ENCODE measurements around the gene KIF9.
"Not testable (repeated sequence)": the region's sequence is repeated elsewhere in the genome, so short reads cannot be mapped to it uniquely, and the experiment has no call there.

The KIF9 gene, protein sequence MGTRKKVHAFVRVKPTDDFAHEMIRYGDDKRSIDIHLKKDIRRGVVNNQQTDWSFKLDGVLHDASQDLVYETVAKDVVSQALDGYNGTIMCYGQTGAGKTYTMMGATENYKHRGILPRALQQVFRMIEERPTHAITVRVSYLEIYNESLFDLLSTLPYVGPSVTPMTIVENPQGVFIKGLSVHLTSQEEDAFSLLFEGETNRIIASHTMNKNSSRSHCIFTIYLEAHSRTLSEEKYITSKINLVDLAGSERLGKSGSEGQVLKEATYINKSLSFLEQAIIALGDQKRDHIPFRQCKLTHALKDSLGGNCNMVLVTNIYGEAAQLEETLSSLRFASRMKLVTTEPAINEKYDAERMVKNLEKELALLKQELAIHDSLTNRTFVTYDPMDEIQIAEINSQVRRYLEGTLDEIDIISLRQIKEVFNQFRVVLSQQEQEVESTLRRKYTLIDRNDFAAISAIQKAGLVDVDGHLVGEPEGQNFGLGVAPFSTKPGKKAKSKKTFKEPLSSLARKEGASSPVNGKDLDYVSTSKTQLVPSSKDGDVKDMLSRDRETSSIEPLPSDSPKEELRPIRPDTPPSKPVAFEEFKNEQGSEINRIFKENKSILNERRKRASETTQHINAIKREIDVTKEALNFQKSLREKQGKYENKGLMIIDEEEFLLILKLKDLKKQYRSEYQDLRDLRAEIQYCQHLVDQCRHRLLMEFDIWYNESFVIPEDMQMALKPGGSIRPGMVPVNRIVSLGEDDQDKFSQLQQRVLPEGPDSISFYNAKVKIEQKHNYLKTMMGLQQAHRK

DNA sequence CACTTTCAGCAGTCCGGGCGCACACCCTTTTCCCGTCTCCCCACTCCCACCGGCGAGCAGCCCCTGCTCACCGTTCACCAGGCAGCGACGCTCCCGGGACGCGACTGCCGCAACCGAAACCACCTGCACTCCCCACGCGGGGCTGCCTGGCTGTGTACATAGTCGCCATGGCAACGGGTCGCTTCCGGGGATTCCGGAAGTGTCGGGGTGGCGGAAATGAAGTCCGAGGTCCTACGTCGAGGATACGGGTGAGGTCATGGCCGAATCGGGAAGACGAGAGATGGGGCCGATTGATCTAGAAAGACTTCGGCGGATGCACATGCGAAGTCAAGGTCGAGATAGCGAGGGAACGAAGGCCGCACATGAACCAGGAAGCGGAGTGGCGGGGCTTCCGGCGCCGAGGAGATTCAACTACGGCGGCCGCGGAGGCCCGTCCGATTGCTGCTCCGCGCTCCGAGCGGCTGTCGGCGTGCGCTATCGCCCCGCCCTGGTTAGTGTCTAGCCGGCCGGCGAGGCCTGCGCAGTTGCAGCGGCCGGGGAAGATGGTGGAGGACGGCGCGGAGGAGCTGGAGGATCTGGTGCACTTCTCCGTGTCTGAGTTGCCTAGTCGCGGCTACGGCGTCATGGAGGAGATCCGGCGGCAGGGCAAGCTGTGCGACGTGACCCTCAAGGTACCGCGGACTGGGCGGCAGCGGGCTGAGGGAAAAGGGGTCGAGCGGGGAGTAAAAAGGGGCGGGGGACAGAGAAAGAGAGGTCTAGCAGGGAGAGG lies at the start of gene KIF9, which contains the start of gene KLHL18:
TSS of gene KIF9 (minus strand) at position 376 of the 769 bp plus-strand sequence. CDS start 5,425 bp downstream, outside the sequence.
TSS of gene KLHL18 (plus strand) at position 521 of the 769 bp plus-strand sequence. CDS start at position 543, 22 bp downstream.
- DNase-seq (ENCODE audit: low read depth): peak; percentile 91

DNA sequence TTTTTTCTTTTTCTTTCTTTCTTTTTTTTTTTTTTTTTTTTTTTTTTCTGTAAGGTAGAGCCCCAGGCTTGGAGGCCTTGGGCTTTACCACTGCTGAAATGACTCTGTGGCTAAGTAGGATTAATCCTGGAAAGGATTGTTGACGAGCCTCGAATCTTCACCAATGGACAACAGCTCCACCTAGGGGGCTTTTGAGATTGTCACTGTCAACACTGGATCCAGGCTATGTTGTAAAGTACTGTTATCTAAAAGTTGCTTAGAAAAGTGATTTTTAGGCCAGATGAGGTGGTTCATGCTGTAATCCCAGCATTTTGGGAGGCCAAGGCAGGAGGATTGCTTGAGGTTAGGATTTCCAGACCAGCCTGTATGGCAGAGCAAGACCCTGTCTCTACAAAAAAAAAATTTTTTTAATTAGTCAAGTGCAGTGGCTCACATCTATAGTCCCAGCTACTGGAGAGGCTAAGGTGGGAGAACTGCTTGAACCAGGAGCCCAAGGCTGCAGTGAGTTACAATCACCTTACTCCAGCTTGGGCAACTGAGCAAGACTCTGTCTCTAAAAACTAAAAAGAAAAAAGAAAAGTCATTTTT lies 41.8 kb upstream of the KIF9 start:
- peak; percentile 30 for DNase-seq (ENCODE audit: low read depth)

DNA sequence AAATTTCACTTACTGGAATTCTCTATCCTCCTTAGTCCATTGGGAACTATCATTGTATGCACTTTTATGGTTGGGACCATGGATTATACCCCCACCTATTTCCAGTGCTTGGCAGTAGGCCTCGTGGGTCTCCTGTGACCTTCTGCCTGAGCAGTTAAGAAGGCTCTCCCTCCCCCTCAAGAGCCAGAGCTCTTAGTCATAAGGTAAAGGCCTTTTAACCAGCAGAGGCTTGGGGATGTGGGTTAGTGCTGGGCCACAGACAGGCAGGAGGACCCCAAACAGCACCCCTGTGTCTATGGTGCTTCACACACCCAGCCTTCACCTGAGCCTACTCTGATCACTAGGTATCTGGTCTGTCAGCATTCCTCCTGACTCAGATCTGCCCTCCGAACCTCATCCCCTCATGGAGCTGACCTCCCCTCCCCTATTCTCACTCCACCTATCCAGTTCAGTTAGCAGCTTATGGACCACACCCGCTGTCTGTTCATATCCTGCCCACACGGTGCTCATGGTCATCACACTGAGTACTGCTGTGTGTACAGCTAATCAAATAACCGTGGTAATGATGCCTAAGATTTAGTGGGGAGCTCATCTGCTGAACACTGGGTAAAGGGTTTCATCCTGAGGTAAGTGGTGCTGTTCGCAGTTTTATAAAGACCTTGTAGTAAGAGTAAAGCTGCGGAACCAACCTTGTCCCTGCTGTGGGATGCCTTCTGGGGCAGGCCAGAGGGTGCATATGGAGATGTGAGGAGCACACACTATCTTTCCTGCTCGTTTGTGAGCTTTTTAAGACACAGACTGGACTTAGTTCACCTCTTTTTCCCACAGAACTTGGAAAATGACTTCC lies 41.1 kb upstream of the KIF9 start:
- DNase-seq (ENCODE audit: low read depth): peak; percentile 22

DNA sequence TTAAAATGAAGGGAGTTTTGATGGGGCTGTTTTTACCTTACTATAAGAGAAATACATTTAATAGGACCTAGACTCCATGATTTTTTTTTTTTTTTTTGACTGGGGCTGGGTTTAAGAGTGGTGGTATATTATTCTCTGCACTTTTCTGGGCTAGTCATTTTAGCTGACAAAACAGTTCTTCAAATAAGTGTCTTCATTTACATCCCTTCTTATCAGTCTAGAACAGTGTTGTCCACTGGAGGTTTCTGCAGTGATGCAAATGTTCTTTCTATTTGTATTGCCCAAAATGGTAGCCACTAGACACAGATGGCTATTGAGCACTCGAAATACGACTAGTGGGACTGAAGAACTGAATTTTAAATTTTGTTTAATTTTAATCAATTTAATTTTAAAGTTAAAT lies 37.4 kb upstream of the KIF9 start:
- no peak for DNase-seq (ENCODE audit: low read depth)

DNA sequence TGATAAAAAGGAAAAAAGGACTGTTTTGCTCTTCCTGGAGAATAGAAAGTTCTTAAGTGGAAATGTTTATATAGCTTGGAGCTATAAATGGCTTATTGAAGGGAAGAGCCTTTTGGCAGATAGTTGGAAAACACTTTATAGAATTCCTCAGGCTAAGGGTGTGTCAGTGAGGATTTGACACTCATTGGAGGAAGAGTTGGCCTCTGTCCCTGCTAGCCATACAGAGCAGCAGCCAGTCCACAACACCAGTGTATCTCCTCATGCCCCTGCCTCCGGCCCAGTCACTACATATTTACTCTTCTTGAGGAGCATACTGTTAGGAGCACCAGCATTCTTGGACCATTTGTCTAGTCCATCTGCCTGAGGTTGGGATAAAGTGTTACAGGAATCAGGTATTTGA lies 36.3 kb upstream of the KIF9 start:
- DNase-seq (ENCODE audit: low read depth): no peak

DNA sequence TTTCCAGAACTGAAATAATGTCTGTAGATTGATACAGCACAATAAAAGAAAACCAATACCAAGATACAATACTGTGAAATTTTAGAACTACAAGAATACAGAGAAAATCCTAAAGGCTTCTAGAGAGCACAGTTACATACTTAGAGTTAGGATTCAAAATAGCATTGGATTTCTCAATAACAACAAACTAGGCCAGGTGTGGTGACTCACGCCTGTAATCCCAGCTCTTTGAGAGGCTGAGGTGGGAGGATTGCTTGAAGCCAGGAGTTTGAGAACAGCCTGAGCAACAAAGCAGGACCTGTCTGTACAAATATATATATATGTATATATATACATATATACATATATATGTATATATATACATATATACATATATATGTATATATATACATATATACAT lies 33.6 kb upstream of the KIF9 start:
- DNase-seq (ENCODE audit: low read depth): not testable (repeated sequence)

DNA sequence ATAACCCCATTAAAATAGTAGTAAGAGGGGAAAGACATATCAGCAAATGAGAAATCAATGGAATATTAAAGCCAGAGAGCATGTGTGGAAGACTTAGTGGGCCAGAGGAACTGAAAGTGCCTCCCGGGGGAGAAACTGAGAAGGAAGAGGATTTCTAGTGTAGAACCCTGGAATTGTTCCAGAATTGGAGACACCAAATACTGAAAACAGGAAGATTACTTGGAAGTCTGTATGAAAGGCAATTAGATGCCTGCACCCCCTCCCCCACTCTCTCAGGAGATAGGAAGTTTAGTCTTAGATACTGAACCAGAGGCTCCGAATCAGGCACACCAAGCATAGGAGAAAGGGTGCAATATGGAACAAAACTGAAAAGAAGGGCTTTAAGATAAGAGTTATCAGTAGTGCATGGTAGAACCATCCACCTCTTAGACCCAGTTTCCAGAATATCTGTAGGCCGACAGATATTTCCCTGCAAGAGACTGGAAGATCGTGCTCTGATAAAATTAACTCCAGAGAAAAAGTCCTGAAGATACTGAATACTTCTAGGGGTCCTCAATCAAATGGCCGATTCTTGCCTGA lies 32.6 kb upstream of the KIF9 start:
- DNase-seq (ENCODE audit: low read depth): no peak

DNA sequence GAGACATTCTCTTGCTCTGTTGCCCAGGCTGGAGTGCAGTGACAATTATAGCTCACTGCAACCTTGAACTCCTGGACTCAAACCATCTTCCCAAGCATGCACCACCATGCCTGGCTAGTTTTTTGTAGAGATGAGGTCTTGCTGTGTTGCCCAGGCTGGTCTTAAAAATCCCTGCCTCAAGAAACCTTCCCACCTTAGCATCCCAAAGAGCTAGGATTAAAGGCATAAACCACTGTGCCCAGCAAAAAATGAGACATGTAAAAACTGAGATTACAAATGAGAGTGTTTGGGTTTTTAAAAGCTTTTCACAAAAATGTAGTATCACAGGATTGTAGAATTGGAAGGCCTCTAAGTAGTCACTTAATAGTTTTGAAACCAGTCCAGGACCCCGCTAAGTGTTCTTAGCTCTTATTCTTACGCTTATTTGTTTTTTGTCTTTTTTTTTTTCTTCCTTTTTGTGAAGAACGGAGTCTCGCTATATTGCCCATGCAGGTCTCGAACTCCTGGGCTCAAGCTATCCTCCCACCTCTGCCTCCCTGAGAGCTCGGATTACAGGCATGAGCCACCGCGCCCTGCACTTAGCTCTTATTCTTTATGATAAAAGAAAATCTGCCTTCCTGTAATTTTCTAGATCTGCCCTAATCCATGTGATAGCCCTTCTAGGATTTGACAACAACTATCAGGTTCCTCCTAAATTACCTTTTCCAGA lies 31.6 kb upstream of the KIF9 start:
- DNase-seq (ENCODE audit: low read depth): no peak

DNA sequence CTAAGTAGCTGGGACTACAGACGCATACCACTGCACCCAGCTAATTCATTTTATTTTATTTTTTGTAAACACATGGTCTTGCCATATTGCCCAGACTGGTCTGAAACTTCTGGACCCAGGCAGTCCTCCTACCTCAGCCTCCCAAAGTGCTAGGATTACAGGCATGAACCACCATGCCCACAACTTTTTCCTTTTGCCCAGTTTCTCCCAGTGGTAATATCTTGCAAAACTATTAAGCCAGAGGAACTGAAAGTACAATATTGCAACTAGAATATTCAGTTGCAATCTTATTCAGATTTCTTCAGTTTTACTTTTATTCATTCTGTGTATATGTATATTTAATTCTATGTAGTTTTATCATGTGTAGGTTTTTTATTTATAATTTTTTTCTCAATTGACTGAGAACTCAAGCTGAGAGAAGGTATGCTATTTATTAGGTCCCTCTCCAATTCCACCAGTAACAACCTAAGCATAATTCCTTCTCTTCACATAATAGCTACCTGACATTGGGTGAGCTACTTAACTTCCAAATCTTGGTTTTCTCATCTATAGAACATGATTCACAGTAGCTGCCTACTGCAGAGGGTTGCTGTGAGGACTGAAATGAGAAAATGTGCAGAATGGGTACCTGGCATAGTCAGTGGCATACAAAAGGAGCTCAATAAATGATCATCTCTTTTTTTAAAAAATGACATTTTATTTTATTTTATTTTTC lies 30.9 kb upstream of the KIF9 start:
- DNase-seq (ENCODE audit: low read depth): no peak

DNA sequence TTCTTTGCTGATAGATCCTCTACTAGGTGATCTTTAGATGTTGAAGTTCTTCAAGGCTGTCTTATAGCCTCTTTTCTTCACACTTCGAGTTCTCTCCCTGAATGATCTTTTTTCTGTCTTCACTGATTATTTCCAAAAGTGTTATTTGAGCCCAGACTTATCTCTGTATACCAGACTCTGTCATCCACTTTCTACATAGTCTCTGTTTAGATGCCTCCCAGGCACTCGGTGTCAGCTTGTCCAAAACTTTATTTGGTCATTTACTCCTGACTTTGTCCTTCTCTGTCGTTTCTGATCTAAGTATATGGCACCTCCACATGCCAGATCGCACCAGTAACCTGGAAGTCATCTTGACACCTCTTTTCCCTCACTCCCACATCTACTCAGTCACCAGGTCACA lies 27.8 kb upstream of the KIF9 start:
- DNase-seq (ENCODE audit: low read depth): no peak

DNA sequence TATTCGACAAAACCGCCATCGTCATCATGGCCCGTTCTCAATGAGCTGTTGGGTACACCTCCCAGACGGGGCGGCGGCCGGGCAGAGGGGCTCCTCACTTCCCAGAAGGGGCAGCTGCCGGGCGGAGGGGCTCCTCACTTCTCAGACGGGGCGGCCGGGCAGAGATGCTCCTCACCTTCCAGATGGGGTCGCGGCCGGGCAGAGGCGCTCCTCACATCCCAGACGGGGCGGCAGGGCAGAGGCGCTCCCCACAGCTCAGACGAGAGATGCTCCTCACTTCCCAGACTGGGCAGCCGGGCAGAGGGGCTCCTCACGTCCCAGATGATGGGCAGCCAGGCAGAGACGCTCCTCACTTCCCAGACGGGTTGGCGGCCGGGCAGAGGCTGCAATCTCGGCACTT lies 26.6 kb upstream of the KIF9 start:
- DNase-seq (ENCODE audit: low read depth): not testable (repeated sequence)

DNA sequence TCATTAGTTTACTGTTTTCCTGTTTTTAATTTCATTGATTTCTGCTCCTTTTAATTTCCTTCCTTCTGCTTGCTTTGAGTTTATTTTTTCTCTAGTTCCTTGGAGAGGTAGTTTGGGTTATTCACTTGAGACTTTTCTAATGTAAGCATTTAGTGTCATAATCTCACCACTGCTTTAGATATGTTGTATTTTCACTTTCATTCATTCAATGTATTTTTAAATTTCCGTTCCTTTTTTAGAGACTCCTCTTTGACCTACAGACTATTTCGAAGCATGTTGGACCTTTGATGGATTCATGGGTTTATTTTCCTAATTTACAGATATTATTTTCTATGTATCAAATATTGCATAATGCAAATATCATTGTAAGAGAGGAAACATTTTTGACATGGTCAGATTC lies 23.4 kb upstream of the KIF9 start:
- DNase-seq (ENCODE audit: low read depth): no peak

DNA sequence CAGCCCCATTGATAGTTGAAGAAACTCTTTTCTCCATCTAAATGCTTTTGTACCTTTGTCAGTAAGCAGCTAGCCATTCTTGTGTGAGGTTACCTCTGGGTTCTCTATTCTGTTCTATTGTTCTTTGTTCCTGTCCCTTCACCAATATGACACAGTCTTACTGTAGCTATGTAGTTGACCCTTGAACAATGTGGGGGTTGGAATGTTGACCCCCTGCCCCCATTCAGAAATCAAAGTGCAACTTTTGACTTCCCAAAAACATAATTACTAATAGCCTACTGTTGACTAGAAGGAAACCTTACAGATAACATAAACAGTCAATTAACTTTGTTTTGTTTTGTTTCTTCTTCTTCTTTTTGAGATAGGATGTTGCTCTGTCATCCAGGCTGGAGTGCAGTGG lies 18.9 kb upstream of the KIF9 start:
- DNase-seq (ENCODE audit: low read depth): no peak

DNA sequence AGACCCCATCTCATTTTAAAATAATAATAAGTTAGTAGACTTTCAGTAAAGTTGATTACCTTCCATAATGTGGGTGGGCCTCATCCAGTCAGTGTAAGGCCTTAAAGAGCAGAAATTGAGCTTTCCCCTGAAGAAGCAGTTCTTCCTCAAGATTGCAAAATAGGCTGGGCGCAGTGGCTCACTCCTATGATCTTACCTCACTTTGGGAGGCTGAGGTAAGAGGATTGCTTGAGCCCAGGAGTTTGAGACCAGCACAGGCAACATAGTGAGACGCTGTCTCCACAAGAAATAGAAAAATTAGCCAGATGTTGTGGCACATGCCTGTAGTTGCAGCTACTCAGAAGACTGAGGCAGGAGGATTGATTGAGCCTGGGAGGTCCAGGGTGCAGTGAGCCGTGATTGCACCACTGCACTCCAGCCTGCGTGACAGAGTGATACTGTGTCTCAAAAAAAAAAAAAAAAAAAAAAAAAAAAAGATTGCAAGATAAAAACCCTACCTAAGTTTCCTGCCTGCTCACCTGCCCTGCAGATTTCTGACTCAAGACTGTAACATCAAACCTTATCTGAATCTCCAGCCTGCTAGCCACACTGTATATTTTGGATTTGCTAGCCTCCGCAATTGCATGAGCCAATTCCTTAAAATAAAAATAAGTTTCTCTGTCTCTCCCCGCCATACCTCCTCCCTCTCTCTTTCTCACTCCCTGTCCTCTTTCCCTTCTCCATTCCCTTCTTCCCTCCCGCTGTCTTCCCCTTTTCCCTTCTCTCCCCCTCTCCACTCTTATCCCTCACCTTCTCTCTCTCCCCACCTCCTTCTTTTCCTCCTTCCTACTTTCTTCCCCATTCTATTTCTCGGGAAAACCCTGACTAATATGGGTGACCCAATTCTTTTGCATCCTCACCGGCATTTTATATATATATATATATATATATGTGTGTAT lies 17.1 kb upstream of the KIF9 start:
- no peak for DNase-seq (ENCODE audit: low read depth)

DNA sequence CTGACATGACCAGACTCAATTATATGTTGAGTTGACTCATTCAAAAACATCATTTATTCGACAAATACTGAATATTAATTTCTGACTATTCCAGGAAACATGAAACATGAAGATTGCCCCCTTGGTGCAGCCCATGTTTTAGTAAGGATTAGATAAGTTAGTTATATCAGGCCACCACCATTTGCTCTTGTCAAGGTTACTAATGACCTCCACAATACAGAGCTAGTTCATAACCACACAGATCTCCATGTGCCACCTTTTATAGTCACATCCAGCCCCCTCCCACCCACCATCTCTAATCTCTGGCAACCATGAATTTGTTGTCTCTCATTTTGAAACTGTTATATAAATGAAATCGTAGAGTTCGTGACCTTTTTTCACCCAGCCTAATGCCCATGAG lies 15.8 kb upstream of the KIF9 start:
- no peak for DNase-seq (ENCODE audit: low read depth)

DNA sequence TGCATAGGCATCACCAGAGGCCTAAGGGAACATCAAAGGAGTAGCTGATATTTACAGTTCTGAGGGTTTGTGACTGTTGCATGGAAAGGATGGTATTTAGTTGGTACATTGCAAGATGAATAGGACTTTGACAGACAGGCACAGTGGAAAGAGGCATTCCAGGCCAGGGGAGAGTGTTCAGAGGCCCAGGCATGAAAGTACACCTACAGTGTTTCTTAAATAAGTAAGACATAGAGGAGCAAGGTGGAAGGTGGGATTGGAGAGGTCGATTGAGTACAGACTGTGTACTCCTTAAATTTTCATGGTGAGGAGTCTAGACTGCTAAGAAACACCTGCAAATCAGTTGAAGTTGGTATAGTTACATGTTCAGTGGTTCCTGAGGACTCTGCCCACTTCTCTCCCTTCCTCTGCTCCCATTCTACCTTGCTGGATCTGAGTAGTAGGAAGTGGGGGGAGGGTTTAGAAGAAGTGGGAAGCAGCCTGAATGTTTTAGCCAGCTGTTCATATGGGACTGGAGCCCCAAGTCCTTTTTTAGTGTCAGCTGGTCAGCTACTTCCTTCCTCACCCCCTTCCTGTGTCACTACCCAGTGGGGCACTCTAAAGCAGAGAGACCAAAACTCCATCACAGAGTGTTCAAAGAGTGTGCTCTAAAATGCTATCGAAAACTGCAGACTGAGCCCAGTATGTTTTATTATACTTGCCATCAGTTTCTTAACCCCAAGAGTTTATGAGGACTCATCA lies 14.1 kb upstream of the KIF9 start:
- no peak for DNase-seq (ENCODE audit: low read depth)

DNA sequence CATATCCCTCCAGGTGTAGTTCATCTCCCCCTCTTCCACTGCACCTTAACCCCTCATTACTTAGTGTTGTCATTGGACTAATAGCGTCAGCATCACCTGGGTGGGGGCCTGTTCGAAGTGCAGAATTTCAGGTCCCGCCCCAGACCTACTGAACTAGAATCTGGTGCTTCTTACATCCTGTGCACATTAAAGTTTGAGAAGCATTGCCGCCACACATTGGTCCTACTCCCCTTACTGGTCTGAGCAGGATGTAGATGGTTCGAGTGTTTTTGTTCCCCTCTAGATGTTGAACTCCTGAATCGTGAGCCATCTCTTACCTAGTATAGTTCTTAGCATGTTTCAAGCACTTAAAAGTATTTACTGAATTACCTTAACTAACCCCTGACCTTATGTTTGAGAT lies 13.4 kb upstream of the KIF9 start:
- no peak for DNase-seq (ENCODE audit: low read depth)

DNA sequence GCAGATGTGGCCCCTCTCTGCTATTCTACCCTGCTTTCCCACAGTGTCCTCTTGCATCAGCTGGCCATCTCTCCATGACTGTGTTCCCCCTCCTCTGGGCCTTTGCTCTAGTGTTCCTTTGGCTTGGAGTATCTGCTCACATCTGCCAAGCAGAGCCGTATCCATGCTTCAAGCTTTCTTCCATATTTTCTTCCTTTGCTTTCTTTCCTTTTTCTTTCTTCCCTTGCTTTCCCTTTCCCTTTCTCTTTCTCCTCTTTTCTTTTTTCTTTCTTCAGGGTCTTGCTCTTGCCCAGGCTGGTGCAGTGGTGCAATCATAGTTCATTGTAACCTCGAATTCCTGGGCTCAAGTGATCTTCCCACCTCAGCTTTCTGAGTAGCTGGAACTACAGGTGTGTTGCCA lies 12.7 kb upstream of the KIF9 start:
- no peak for DNase-seq (ENCODE audit: low read depth)

Data from HS-27A (cell line).